ENCODE measurements around the gene CPXM1. TPM values are rescaled to one million over a fixed set of nuclear protein-coding genes. Genes with fewer than 3 reads are reported as not detected.
"Not testable (repeated sequence)": the region's sequence is repeated elsewhere in the genome, so short reads cannot be mapped to it uniquely, and the experiment has no call there.

Gene CPXM1
- total RNA-seq, 1 donor from 2014 or later, result 0.14 TPM

- DNase-seq, result no peak
These were observed 16.4 kb downstream of the CPXM1 start for GRCh38 chr20:2783908-2784566.

GRCh38 chr20:2780948-2781347 is 19.5 kb downstream of the CPXM1 start:
- H3K9me3 Mint-ChIP-seq, result no peaks in the 10 kb centered on the region
- peaks cover 19% of the 10 kb centered on the region for H3K27me3 Mint-ChIP-seq
- peaks cover 7% of the 10 kb centered on the region for H3K4me1 Mint-ChIP-seq
- no peaks in the 10 kb centered on the region for H3K36me3 Mint-ChIP-seq (ENCODE audit: low read depth)
- H3K4me3 Mint-ChIP-seq, result no peak overlapping the region
- intact Hi-C loops (cut with micrococcal nuclease), result no loop called here
- no peak overlapping the region for H3K27ac Mint-ChIP-seq
- no peak for DNase-seq

More at GRCh38 chr20:2783908-2784566, 16.4 kb downstream of the CPXM1 start:
- intact Hi-C loops (cut with micrococcal nuclease), result no loop called here
- Mint-ChIP-seq H3K27ac (no peak overlapping the region), H3K9me3 (no peaks in the 10 kb centered on the region), H3K4me3 (no peak overlapping the region), H3K36me3 (ENCODE audit: low read depth) (no peaks in the 10 kb centered on the region), H3K4me1 (peaks cover 5% of the 10 kb centered on the region), H3K27me3 (peaks cover 14% of the 10 kb centered on the region)

GRCh38 chr20:2778602-2779321 is 21.7 kb downstream of the CPXM1 start:
- intact Hi-C loops (cut with micrococcal nuclease), result no loop called here
- Mint-ChIP-seq H3K27me3 (peaks cover 24% of the 10 kb centered on the region), H3K9me3 (no peaks in the 10 kb centered on the region), H3K4me3 (no peak overlapping the region), H3K36me3 (ENCODE audit: low read depth) (no peaks in the 10 kb centered on the region), H3K27ac (no peak overlapping the region), H3K4me1 (peaks cover 7% of the 10 kb centered on the region)
- no peak for DNase-seq

GRCh38 chr20:2775139-2775538 is 25.3 kb downstream of the CPXM1 start:
- H3K4me1 Mint-ChIP-seq, result peaks cover 6% of the 10 kb centered on the region
- H3K27me3 Mint-ChIP-seq, result peaks cover 16% of the 10 kb centered on the region
- no peak for DNase-seq
- no peaks in the 10 kb centered on the region for H3K36me3 Mint-ChIP-seq (ENCODE audit: low read depth)
- no peaks in the 10 kb centered on the region for H3K9me3 Mint-ChIP-seq
- H3K4me3 Mint-ChIP-seq, result no peak overlapping the region
- intact Hi-C loops (cut with micrococcal nuclease), result no loop called here
- H3K27ac Mint-ChIP-seq, result no peak overlapping the region

GRCh38 chr20:2773812-2774211 is 26.6 kb downstream of the CPXM1 start:
- intact Hi-C loops (cut with micrococcal nuclease), result no loop called here
- H3K4me1 Mint-ChIP-seq, result peaks cover 6% of the 10 kb centered on the region
- no peak for DNase-seq
- no peaks in the 10 kb centered on the region for H3K36me3 Mint-ChIP-seq (ENCODE audit: low read depth)
- no peaks in the 10 kb centered on the region for H3K9me3 Mint-ChIP-seq
- no peak overlapping the region for H3K27ac Mint-ChIP-seq
- H3K4me3 Mint-ChIP-seq, result no peak overlapping the region
- H3K27me3 Mint-ChIP-seq, result peaks cover 19% of the 10 kb centered on the region

GRCh38 chr20:2771631-2772080 is 28.8 kb downstream of the CPXM1 start:
- Mint-ChIP-seq H3K36me3 (ENCODE audit: low read depth) (no peaks in the 10 kb centered on the region), H3K4me1 (peaks cover 4% of the 10 kb centered on the region), H3K27ac (no peak overlapping the region), H3K27me3 (peaks cover 23% of the 10 kb centered on the region), H3K9me3 (no peaks in the 10 kb centered on the region), H3K4me3 (no peak overlapping the region)
- no peak for DNase-seq
- intact Hi-C loops (cut with micrococcal nuclease), result no loop called here

GRCh38 chr20:2770091-2770490 is 30.3 kb downstream of the CPXM1 start:
- H3K27me3 Mint-ChIP-seq, result peaks cover 22% of the 10 kb centered on the region
- H3K36me3 Mint-ChIP-seq (ENCODE audit: low read depth); H3K27ac Mint-ChIP-seq; intact Hi-C loops (cut with micrococcal nuclease); H3K4me3 Mint-ChIP-seq; H3K4me1 Mint-ChIP-seq; H3K9me3 Mint-ChIP-seq; DNase-seq: not testable (repeated sequence)

- intact Hi-C loops (cut with micrococcal nuclease), result no loop called here
These were observed 31.8 kb downstream of the CPXM1 start for GRCh38 chr20:2768632-2769015.

GRCh38 chr20:2767768-2768631 is 32.4 kb downstream of the CPXM1 start:
- H3K27me3 Mint-ChIP-seq, result peaks cover 18% of the 10 kb centered on the region
- no peaks in the 10 kb centered on the region for H3K9me3 Mint-ChIP-seq
- intact Hi-C loops (cut with micrococcal nuclease), result no loop called here
- DNase-seq, result no peak
- no peak overlapping the region for H3K27ac Mint-ChIP-seq
- no peaks in the 10 kb centered on the region for H3K36me3 Mint-ChIP-seq (ENCODE audit: low read depth)
- no peak overlapping the region for H3K4me3 Mint-ChIP-seq
- H3K4me1 Mint-ChIP-seq, result peaks cover 4% of the 10 kb centered on the region

More at GRCh38 chr20:2768632-2769015, 31.8 kb downstream of the CPXM1 start:
- Mint-ChIP-seq H3K9me3 (no peaks in the 10 kb centered on the region), H3K27me3 (peaks cover 18% of the 10 kb centered on the region), H3K4me1 (peaks cover 4% of the 10 kb centered on the region), H3K27ac (no peak overlapping the region), H3K4me3 (no peak overlapping the region), H3K36me3 (ENCODE audit: low read depth) (no peaks in the 10 kb centered on the region)
- DNase-seq, result no peak

GRCh38 chr20:2763186-2763585 is 37.2 kb downstream of the CPXM1 start:
- no peaks in the 10 kb centered on the region for H3K4me1 Mint-ChIP-seq
- no peak overlapping the region for H3K4me3 Mint-ChIP-seq
- H3K9me3 Mint-ChIP-seq, result no peaks in the 10 kb centered on the region
- no peak overlapping the region for H3K27ac Mint-ChIP-seq
- H3K27me3 Mint-ChIP-seq, result peaks cover 11% of the 10 kb centered on the region
- intact Hi-C loops (cut with micrococcal nuclease), result no loop called here
- no peak for DNase-seq
- no peaks in the 10 kb centered on the region for H3K36me3 Mint-ChIP-seq (ENCODE audit: low read depth)

- no peaks in the 10 kb centered on the region for H3K4me1 Mint-ChIP-seq
- H3K27ac Mint-ChIP-seq, result no peak overlapping the region
- H3K36me3 Mint-ChIP-seq (ENCODE audit: low read depth), result no peaks in the 10 kb centered on the region
- no peak overlapping the region for H3K4me3 Mint-ChIP-seq
- intact Hi-C loops (cut with micrococcal nuclease), result no loop called here
- no peak for DNase-seq
- H3K27me3 Mint-ChIP-seq, result peaks cover 11% of the 10 kb centered on the region
- no peaks in the 10 kb centered on the region for H3K9me3 Mint-ChIP-seq
These were observed 37.8 kb downstream of the CPXM1 start for GRCh38 chr20:2762578-2763131.

GRCh38 chr20:2761885-2762284 is 38.5 kb downstream of the CPXM1 start:
- no peaks in the 10 kb centered on the region for H3K36me3 Mint-ChIP-seq (ENCODE audit: low read depth)
- no peak overlapping the region for H3K4me3 Mint-ChIP-seq
- H3K27ac Mint-ChIP-seq, result no peak overlapping the region
- no peaks in the 10 kb centered on the region for H3K9me3 Mint-ChIP-seq
- H3K27me3 Mint-ChIP-seq, result peaks cover 3% of the 10 kb centered on the region
- intact Hi-C loops (cut with micrococcal nuclease), result no loop called here
- no peak for DNase-seq
- H3K4me1 Mint-ChIP-seq, result no peaks in the 10 kb centered on the region

GRCh38 chr20:2760952-2761305 is 39.5 kb downstream of the CPXM1 start:
- no peak overlapping the region for H3K27ac Mint-ChIP-seq
- intact Hi-C loops (cut with micrococcal nuclease), result no loop called here
- no peaks in the 10 kb centered on the region for H3K9me3 Mint-ChIP-seq
- no peaks in the 10 kb centered on the region for H3K36me3 Mint-ChIP-seq (ENCODE audit: low read depth)
- no peak for DNase-seq
- peaks cover 7% of the 10 kb centered on the region for H3K27me3 Mint-ChIP-seq
- H3K4me1 Mint-ChIP-seq, result peaks cover 4% of the 10 kb centered on the region
- no peak overlapping the region for H3K4me3 Mint-ChIP-seq
